Duodenal mucosa (tissue), 2 donors: ENCODE results near the gene TCAF1.

ENCODE experiments used
- H3K27ac ChIP-seq: one replicate; pipeline ENCODE4 v1.7.0; 2013; ENCODE audit warnings: low read depth, low read length
- H3K27me3 ChIP-seq, 2 donors: one replicate each; pipeline ENCODE4 v1.7.0; 2013; ENCODE audit warnings: low read length in 2 of 2, control low read depth in 1 of 2; ENCODE audit not compliant: insufficient read depth in 2 of 2, control insufficient read depth in 1 of 2
- H3K36me3 ChIP-seq, 2 donors: one replicate each; pipeline ENCODE4 v1.7.0; 2013; ENCODE audit warnings: low read length in 2 of 2, control low read depth in 1 of 2; ENCODE audit not compliant: insufficient read depth in 2 of 2, control insufficient read depth in 1 of 2
- H3K4me1 ChIP-seq, 2 donors: one replicate each; pipeline ENCODE4 v1.7.0; 2013; ENCODE audit warnings: low read length in 2 of 2, control low read depth in 1 of 2; ENCODE audit not compliant: insufficient read depth in 2 of 2, control insufficient read depth in 1 of 2
- H3K4me3 ChIP-seq, 2 donors: one replicate each; pipeline ENCODE4 v1.7.0; 2013; ENCODE audit warnings: low read length in 2 of 2, low read depth in 1 of 2
- H3K9ac ChIP-seq, 2 donors: one replicate each; pipeline ENCODE4 v1.7.0; 2013; ENCODE audit warnings: low read length in 2 of 2, low read depth in 1 of 2
- H3K9me3 ChIP-seq, 2 donors: one replicate each; pipeline ENCODE4 v1.7.0; 2013; ENCODE audit warnings: low read length in 2 of 2, control low read depth in 1 of 2; ENCODE audit not compliant: control insufficient read depth in 1 of 2

TCAF1 gene

GRCh38 chr7:143929224-143929920 is 27.4 kb upstream of the TCAF1 start:
- H3K9me3 ChIP-seq = no peaks in the 10 kb centered on the region
- no peak overlapping the region for H3K27ac ChIP-seq
- no peaks in the 10 kb centered on the region for H3K36me3 ChIP-seq
- H3K27me3 ChIP-seq = no peaks in the 10 kb centered on the region
- no peak overlapping the region for H3K4me3 ChIP-seq
- no peak overlapping the region for H3K9ac ChIP-seq
- no peaks in the 10 kb centered on the region for H3K4me1 ChIP-seq

- H3K27me3 ChIP-seq = no peaks in the 10 kb centered on the region
- no peaks in the 10 kb centered on the region for H3K9me3 ChIP-seq
- no peak overlapping the region for H3K4me3 ChIP-seq
- H3K36me3 ChIP-seq = no peaks in the 10 kb centered on the region
- no peaks in the 10 kb centered on the region for H3K4me1 ChIP-seq
- no peak overlapping the region for H3K9ac ChIP-seq
- no peak overlapping the region for H3K27ac ChIP-seq
These were observed 22.9 kb upstream of the TCAF1 start for GRCh38 chr7:143924851-143925250.

GRCh38 chr7:143914938-143915652 is 13.1 kb upstream of the TCAF1 start:
- Histone ChIP-seq H3K36me3 (no peaks in the 10 kb centered on the region), H3K9ac (no peak overlapping the region), H3K27me3 (no peaks in the 10 kb centered on the region), H3K4me1 (no peaks in the 10 kb centered on the region), H3K4me3 (no peak overlapping the region), H3K9me3 (no peaks in the 10 kb centered on the region), H3K27ac (no peak overlapping the region)

DNA sequence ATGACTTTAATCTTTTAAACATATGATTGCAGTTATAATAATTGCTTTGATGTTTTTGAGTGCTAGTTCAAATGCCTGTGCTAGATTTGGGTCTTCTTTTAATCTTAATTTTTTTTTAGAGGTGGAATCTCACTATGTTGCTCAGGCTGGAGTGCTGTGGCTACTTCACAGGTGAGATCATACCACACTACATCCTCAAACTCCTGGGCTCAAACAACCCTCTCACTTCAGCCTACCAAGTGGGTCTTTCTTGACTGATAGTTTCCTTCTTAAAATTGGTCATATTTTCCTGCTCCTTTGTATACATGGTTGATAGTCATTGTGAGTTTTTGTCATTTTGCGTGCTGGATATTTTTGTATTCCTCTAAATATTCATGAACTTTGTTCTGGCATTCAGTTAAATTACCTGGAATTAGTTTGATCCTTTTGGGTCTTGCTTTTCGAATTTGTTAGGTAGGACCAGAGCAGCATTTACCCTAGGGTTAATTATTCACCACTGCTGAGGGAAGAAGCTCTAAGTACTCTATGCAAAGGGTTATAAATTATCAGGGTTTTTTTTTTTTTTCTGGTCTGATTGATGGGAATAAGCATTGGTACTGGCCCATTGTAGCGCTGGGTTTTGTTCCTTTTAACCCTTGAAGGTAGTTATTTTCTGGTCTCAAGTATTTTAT is 12.1 kb upstream of the TCAF1 start:
- Histone ChIP-seq H3K9ac (no peak overlapping the region), H3K36me3 (no peaks in the 10 kb centered on the region), H3K9me3 (no peaks in the 10 kb centered on the region), H3K27ac (no peak overlapping the region), H3K4me1 (no peaks in the 10 kb centered on the region), H3K4me3 (no peak overlapping the region), H3K27me3 (no peaks in the 10 kb centered on the region)

- H3K27ac ChIP-seq = no peak overlapping the region
- H3K4me3 ChIP-seq = no peak overlapping the region
- no peaks in the 10 kb centered on the region for H3K9me3 ChIP-seq
- H3K4me1 ChIP-seq = no peaks in the 10 kb centered on the region
- H3K9ac ChIP-seq = no peak overlapping the region
- no peaks in the 10 kb centered on the region for H3K36me3 ChIP-seq
- no peaks in the 10 kb centered on the region for H3K27me3 ChIP-seq
These were observed 8.7 kb upstream of the TCAF1 start for GRCh38 chr7:143910473-143911248.

GRCh38 chr7:143909863-143910262 is 7.9 kb upstream of the TCAF1 start:
- H3K9me3 ChIP-seq = no peaks in the 10 kb centered on the region
- no peaks in the 10 kb centered on the region for H3K36me3 ChIP-seq
- no peak overlapping the region for H3K27ac ChIP-seq
- no peak overlapping the region for H3K9ac ChIP-seq
- no peaks in the 10 kb centered on the region for H3K27me3 ChIP-seq
- H3K4me1 ChIP-seq = no peaks in the 10 kb centered on the region
- no peak overlapping the region for H3K4me3 ChIP-seq

DNA sequence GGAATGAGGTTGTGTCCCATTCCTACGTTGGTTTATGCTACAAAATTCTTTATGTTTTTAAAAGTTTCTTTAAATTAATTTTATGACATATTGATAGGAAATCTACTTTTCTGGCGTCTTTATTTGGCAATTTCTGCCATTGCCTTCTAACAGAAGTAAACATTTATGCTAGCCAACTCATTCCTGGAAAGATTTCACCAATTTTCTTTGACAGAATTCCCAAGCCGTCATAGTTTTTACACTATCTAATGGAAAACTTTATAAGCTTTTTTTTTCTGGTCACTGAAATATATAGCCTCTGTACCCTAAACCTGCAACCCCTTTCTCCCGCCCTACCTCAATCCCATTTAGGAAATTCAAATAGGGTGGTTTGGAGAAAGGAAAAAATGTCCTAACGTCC is 6.1 kb upstream of the TCAF1 start:
- Histone ChIP-seq H3K36me3 (no peaks in the 10 kb centered on the region), H3K27me3 (no peaks in the 10 kb centered on the region), H3K27ac (no peak overlapping the region), H3K4me3 (no peak overlapping the region), H3K4me1 (no peaks in the 10 kb centered on the region), H3K9ac (no peak overlapping the region), H3K9me3 (no peaks in the 10 kb centered on the region)

DNA sequence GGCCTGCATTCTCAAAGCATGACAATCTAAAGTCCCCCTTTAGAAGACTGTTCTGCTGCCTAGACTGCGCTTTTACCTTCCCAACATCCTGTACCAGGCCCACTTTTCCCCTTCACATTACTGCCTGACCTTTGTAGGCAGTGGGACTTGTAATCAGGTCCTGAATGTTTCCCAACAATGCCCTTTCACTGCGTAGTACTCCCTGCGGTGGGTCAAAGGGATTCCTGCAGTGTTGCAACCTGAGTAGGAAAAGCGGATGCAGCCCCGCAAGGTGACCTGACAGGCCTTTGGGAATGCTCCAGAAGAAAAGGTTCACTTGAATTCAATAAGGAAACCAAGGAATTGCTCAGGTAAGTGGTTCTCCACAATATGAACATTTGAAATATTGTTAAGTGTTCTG is 4.9 kb upstream of the TCAF1 start:
- Histone ChIP-seq H3K9me3 (no peaks in the 10 kb centered on the region), H3K4me1 (no peaks in the 10 kb centered on the region), H3K27me3 (no peaks in the 10 kb centered on the region), H3K36me3 (no peaks in the 10 kb centered on the region), H3K27ac (no peak overlapping the region), H3K4me3 (no peak overlapping the region), H3K9ac (no peak overlapping the region)

DNA sequence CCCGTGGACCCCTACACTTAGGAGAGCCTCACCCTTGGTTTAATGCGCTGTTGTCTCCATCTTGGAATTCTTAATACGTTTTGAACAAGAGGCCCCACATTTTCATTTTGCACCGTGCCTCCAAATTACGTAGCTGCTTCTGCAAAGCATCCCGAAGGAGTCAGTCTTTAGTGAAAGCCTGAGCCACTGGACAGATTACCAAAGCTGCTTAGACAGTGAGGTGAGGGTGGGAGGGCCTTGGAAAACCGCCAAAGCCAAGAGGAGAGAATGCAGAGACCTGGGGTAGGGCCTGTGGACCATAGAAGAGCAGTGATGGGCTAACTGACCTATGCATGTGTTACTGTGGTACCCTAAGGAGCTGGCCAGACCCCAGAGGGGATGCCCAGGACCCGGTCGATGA is 4.2 kb upstream of the TCAF1 start:
- Histone ChIP-seq H3K9me3 (no peaks in the 10 kb centered on the region), H3K9ac (no peak overlapping the region), H3K27ac (no peak overlapping the region), H3K4me1 (no peaks in the 10 kb centered on the region), H3K4me3 (no peak overlapping the region), H3K27me3 (no peaks in the 10 kb centered on the region), H3K36me3 (no peaks in the 10 kb centered on the region)

GRCh38 chr7:143905509-143905908 is 3.5 kb upstream of the TCAF1 start:
- Histone ChIP-seq H3K4me1 (peaks cover under 1 to 2% of the 10 kb centered on the region in 2 donors), H3K9me3 (no peaks in the 10 kb centered on the region), H3K36me3 (no peaks in the 10 kb centered on the region), H3K4me3 (no peak overlapping the region), H3K27me3 (no peaks in the 10 kb centered on the region), H3K9ac (no peak overlapping the region), H3K27ac (no peak overlapping the region)
